Liver (tissue), 9 donors: Measurements from ENCODE around the gene BCL10. TPM values are rescaled to one million over a fixed set of nuclear protein-coding genes. Genes with fewer than 3 reads are reported as not detected.

Experiments used
- DNase-seq: peaks from one replicate; pipeline ENCODE4 v3.0.0-alpha.2; 2017; ENCODE audit warnings: low spot score
- H3K27ac ChIP-seq, 2 donors: one replicate each; pipeline ENCODE4 v1.7.0; 2013; ENCODE audit warnings: inconsistent platforms in 2 of 2, low read length in 2 of 2, control low read depth in 1 of 2, low read depth in 1 of 2, mild to moderate bottlenecking in 1 of 2
- H3K27me3 ChIP-seq, 4 donors: one replicate each; pipeline versions ENCODE4 v1.6.1 to v1.7.0; 2013; ENCODE audit warnings: low read length in 3 of 4, inconsistent platforms in 1 of 4, mild to moderate bottlenecking in 1 of 4, moderate library complexity in 1 of 4; ENCODE audit not compliant: control insufficient read depth in 4 of 4, insufficient read depth in 4 of 4
- H3K36me3 ChIP-seq, 4 donors: one replicate each; pipeline versions ENCODE4 v1.6.1 to v1.7.0; 2013; ENCODE audit warnings: low read length in 3 of 4, mild to moderate bottlenecking in 3 of 4, low read depth in 1 of 4, moderate library complexity in 1 of 4; ENCODE audit not compliant: control insufficient read depth in 4 of 4, insufficient read depth in 3 of 4
- H3K4me1 ChIP-seq, 4 donors: one replicate each; pipeline versions ENCODE4 v1.6.1 to v1.7.0; 2013; ENCODE audit warnings: low read length in 3 of 4, mild to moderate bottlenecking in 3 of 4, moderate library complexity in 1 of 4; ENCODE audit not compliant: control insufficient read depth in 4 of 4, insufficient read depth in 4 of 4
- H3K4me3 ChIP-seq, 3 donors: one replicate each; pipeline versions ENCODE4 v1.6.1 to v1.7.0; 2013; ENCODE audit warnings: low read length in 3 of 3, control low read depth in 1 of 3, low read depth in 1 of 3, mild to moderate bottlenecking in 1 of 3
- H3K9ac ChIP-seq, 2 donors: one replicate each; pipeline ENCODE4 v1.7.0; 2013; ENCODE audit warnings: low read length in 2 of 2, mild to moderate bottlenecking in 2 of 2, moderate library complexity in 2 of 2, control low read depth in 1 of 2, low read depth in 1 of 2
- H3K9me3 ChIP-seq, 4 donors: one replicate each; pipeline versions ENCODE4 v1.6.1 to v1.7.0; 2013; ENCODE audit warnings: low read length in 3 of 4; ENCODE audit not compliant: control insufficient read depth in 4 of 4
- ATF3 ChIP-seq: IDR thresholded peaks from 2 replicates; pipeline ENCODE4 v1.6.1; 2016; ENCODE audit warnings: antibody characterized with exemption
- CTCF ChIP-seq: fragments of 150-350 bp; IDR thresholded peaks from 2 replicates; pipeline ENCODE4 v1.5.1; 2017; ENCODE audit warnings: improper control_type of control experiment, low read depth, low read length; ENCODE audit not compliant: missing input control
- EGR1 ChIP-seq, 2 donors: IDR thresholded peaks; 2 replicates each; pipeline ENCODE4 v1.6.1; 2016 to 2018; ENCODE audit warnings: antibody characterized with exemption in 2 of 2, low read depth in 2 of 2
- FOXA1 ChIP-seq: IDR thresholded peaks from 2 replicates; pipeline ENCODE4 v1.6.1; 2016; ENCODE audit warnings: antibody characterized with exemption
- FOXA2 ChIP-seq: IDR thresholded peaks from 2 replicates; pipeline ENCODE4 v1.6.1; 2016; ENCODE audit warnings: antibody characterized with exemption
- GABPA ChIP-seq, 2 donors: IDR thresholded peaks in 1 of 2; conservative IDR thresholded peaks in 1 of 2; 2 replicates each; pipeline ENCODE4 v1.6.1; 2016; ENCODE audit warnings: antibody characterized with exemption in 2 of 2, mild to moderate bottlenecking in 1 of 2, moderate library complexity in 1 of 2
- HNF4A ChIP-seq, 2 donors: conservative IDR thresholded peaks; 2 replicates each; pipeline ENCODE4 v1.6.1; 2016; ENCODE audit warnings: antibody characterized with exemption in 2 of 2, mild to moderate bottlenecking in 2 of 2
- HNF4G ChIP-seq: IDR thresholded peaks from 2 replicates; pipeline ENCODE4 v1.6.1; 2016; ENCODE audit warnings: antibody characterized with exemption
- JUND ChIP-seq, 2 donors: IDR thresholded peaks; 2 replicates each; pipeline ENCODE4 v1.6.1; 2016; ENCODE audit warnings: antibody characterized with exemption in 2 of 2
- MAX ChIP-seq: IDR thresholded peaks from 2 replicates; pipeline ENCODE4 v1.6.1; 2016; ENCODE audit warnings: antibody characterized with exemption
- RAD21 ChIP-seq, 2 donors: IDR thresholded peaks; 2 replicates each; pipeline ENCODE4 v1.6.1; 2016; ENCODE audit warnings: antibody characterized with exemption in 2 of 2, mild to moderate bottlenecking in 2 of 2
- REST ChIP-seq: IDR thresholded peaks from 2 replicates; pipeline ENCODE4 v1.6.1; 2016; ENCODE audit warnings: antibody characterized with exemption, mild to moderate bottlenecking
- RXRA ChIP-seq, 2 donors: IDR thresholded peaks; 2 replicates each; pipeline ENCODE4 v1.6.1; 2017 to 2018; ENCODE audit warnings: antibody characterized with exemption in 2 of 2, mild to moderate bottlenecking in 1 of 2
- SP1 ChIP-seq: IDR thresholded peaks from 2 replicates; pipeline ENCODE4 v1.6.1; 2018; ENCODE audit warnings: antibody characterized with exemption, mild to moderate bottlenecking
- TAF1 ChIP-seq: conservative IDR thresholded peaks from 2 replicates; pipeline ENCODE4 v1.6.1; 2016; ENCODE audit warnings: antibody characterized with exemption, mild to moderate bottlenecking
- YY1 ChIP-seq: IDR thresholded peaks from 2 replicates; pipeline ENCODE4 v1.6.1; 2016; ENCODE audit warnings: antibody characterized with exemption, mild to moderate bottlenecking
- ZBTB33 ChIP-seq: IDR thresholded peaks from 2 replicates; pipeline ENCODE4 v1.6.1; 2016; ENCODE audit warnings: antibody characterized with exemption
- WGBS: extraction: QIAGEN DNeasy Blood & Tissue Kit; methylation state at CpG from one replicate; pipeline ENCODE4 v1.1.7; 2013; 5-methylcytosine and 5-hydroxymethylcytosine counted together
- polyA plus RNA-seq, 2 donors: library from polyadenylated mRNA; stranded (reverse) in 1 of 2; unstranded in 1 of 2; fragments of 200-250 nt in 1 of 2; fragments of >200 nt in 1 of 2; fragmentation: Nextera tagmentation in 1 of 2; extraction: Ambion mirVana in 1 of 2; gene quantifications; one replicate each; pipeline versions ENCODE4 v1.2.1 to v1.2.3, GENCODE V29; 2013 to 2015
- total RNA-seq, 2 donors: library from RNA; depleted of rRNA; stranded (reverse); fragments of >200 nt; gene quantifications; one replicate each; pipeline ENCODE4 v1.2.3, GENCODE V29; 2014
- donor health status: healthy.
- donor health status: healthy.
- donor health status: healthy.
- donor health status: healthy.
- donor health status: healthy.

Gene BCL10
- total and polyA plus RNA-seq, 4 donors: 3.1 to 8.9 (median 7.5) TPM

GRCh38 chr1:85289848-85290335, 13.5 kb upstream of the BCL10 start:
- DNase-seq: no peak
- 87% methylated on average over 4 of the region's 4 CpGs for WGBS
- Histone ChIP-seq H3K9ac (no peak overlapping the region), H3K27ac (no peak overlapping the region), H3K4me3 (no peak overlapping the region), H3K9me3 (no peaks in the 10 kb centered on the region), H3K4me1 (no peaks in the 10 kb centered on the region), H3K27me3 (no peaks in the 10 kb centered on the region), H3K36me3 (no peaks in the 10 kb centered on the region)
- no peak for TF ChIP-seq FOXA2
- no peak for TF ChIP-seq YY1
- TF ChIP-seq HNF4G: no peak
- TF ChIP-seq HNF4A (conservative IDR thresholded peaks at IDR 0.05): no peak
- no peak for TF ChIP-seq MAX
- TF ChIP-seq JUND (IDR thresholded peaks at IDR 0.05): no peak
- no peak for TF ChIP-seq TAF1
- TF ChIP-seq REST: no peak
- TF ChIP-seq RAD21 (IDR thresholded peaks at IDR 0.05): no peak
- no peak for TF ChIP-seq GABPA (IDR thresholded peaks at IDR 0.05 in 1 of 2, conservative IDR thresholded peaks at IDR 0.05 in 1 of 2)
- TF ChIP-seq ATF3: no peak
- no peak for TF ChIP-seq FOXA1
- TF ChIP-seq SP1: no peak
- TF ChIP-seq ZBTB33: no peak
- no peak for TF ChIP-seq RXRA (IDR thresholded peaks at IDR 0.05)
- no peak for TF ChIP-seq EGR1 (IDR thresholded peaks at IDR 0.05; ENCODE audit: low read depth in 2 of 2)

GRCh38 chr1:85289207-85289847, 12.9 kb upstream of the BCL10 start:
- no peaks in the 10 kb centered on the region for H3K36me3 ChIP-seq
- no peaks in the 10 kb centered on the region for H3K4me1 ChIP-seq
- no peak overlapping the region for H3K27ac ChIP-seq
- no peaks in the 10 kb centered on the region for H3K27me3 ChIP-seq
- no peak overlapping the region for H3K4me3 ChIP-seq
- H3K9ac ChIP-seq: no peak overlapping the region
- WGBS: 92% methylated on average over 9 of the region's 9 CpGs
- no peak for DNase-seq
- H3K9me3 ChIP-seq: no peaks in the 10 kb centered on the region
- no peak for TF ChIP-seq SP1
- TF ChIP-seq ZBTB33: no peak
- TF ChIP-seq MAX: no peak
- no peak for TF ChIP-seq CTCF
- TF ChIP-seq TAF1: no peak
- TF ChIP-seq REST: no peak
- TF ChIP-seq YY1: no peak
- TF ChIP-seq HNF4G: no peak
- TF ChIP-seq GABPA (IDR thresholded peaks at IDR 0.05 in 1 of 2, conservative IDR thresholded peaks at IDR 0.05 in 1 of 2): no peak
- no peak for TF ChIP-seq EGR1 (IDR thresholded peaks at IDR 0.05; ENCODE audit: low read depth in 2 of 2)
